MM.1S (cell line): ENCODE measurements around the gene SLIT3.

ENCODE experiments used
- DNase-seq: peaks from one replicate; pipeline ENCODE4 v3.0.0-alpha.2; 2015
- H2AFZ ChIP-seq: fragments of 300-600 bp; sonication (generic); 2 replicates; pipeline ENCODE4 v1.6.0; 2016; ENCODE audit warnings: antibody characterized with exemption, low read length
- H3F3A ChIP-seq: fragments of 300-600 bp; sonication (generic); 2 replicates; pipeline ENCODE4 v1.6.1; 2016; ENCODE audit warnings: mild to moderate bottlenecking, antibody characterized with exemption, low read length, moderate library complexity, mixed read lengths; ENCODE audit not compliant: insufficient read depth
- H3K27ac ChIP-seq: fragments of 300-600 bp; sonication (generic); 2 replicates; pipeline ENCODE4 v1.5.1; 2016; ENCODE audit warnings: mild to moderate bottlenecking, low read length
- H3K27me3 ChIP-seq: fragments of 300-600 bp; sonication (generic); replicated peaks from 2 replicates; pipeline ENCODE4 v1.6.0; 2016; ENCODE audit warnings: low read length; ENCODE audit not compliant: insufficient read depth
- H3K36me3 ChIP-seq: fragments of 300-600 bp; sonication (generic); replicated peaks from 2 replicates; pipeline ENCODE4 v1.6.1; 2016; ENCODE audit warnings: mild to moderate bottlenecking, low read length, mixed read lengths; ENCODE audit not compliant: insufficient read depth
- H3K4me1 ChIP-seq: fragments of 300-600 bp; sonication (generic); 2 replicates; pipeline ENCODE4 v1.6.1; 2016; ENCODE audit warnings: low read length, mixed read lengths
- H3K4me2 ChIP-seq: fragments of 300-600 bp; sonication (generic); 2 replicates; pipeline ENCODE4 v1.6.0; 2016; ENCODE audit warnings: low read depth, low read length
- H3K4me3 ChIP-seq: fragments of 300-600 bp; sonication (generic); 2 replicates; pipeline ENCODE4 v1.5.1; 2016; ENCODE audit warnings: low read length, mixed read lengths
- H3K79me2 ChIP-seq: fragments of 300-600 bp; sonication (generic); 2 replicates; pipeline ENCODE4 v1.6.1; 2016; ENCODE audit warnings: mixed run types, low read length, mixed read lengths
- H3K9ac ChIP-seq: fragments of 300-600 bp; sonication (generic); 2 replicates; pipeline ENCODE4 v1.6.1; 2016; ENCODE audit warnings: low read length, mixed read lengths
- H3K9me2 ChIP-seq: fragments of 300-600 bp; sonication (generic); replicated peaks from 2 replicates; pipeline ENCODE4 v1.6.1; 2016; ENCODE audit warnings: mild to moderate bottlenecking, low read length, mixed read lengths; ENCODE audit not compliant: insufficient read depth
- H3K9me3 ChIP-seq: fragments of 300-600 bp; sonication (generic); replicated peaks from 2 replicates; pipeline ENCODE4 v1.6.1; 2016; ENCODE audit warnings: mild to moderate bottlenecking, low read length, mixed read lengths; ENCODE audit not compliant: insufficient read depth
- H4K20me1 ChIP-seq: fragments of 300-600 bp; sonication (generic); 2 replicates; pipeline ENCODE4 v1.6.1; 2016; ENCODE audit warnings: mild to moderate bottlenecking, low read length, moderate library complexity, mixed read lengths; ENCODE audit not compliant: insufficient read depth
- EZH2 ChIP-seq: fragments of 300-600 bp; sonication (generic); optimal IDR thresholded peaks from 2 replicates; pipeline ENCODE3; 2017; ENCODE audit warnings: low read depth, mild to moderate bottlenecking, antibody characterized with exemption, low read length, mixed read lengths
- EZH2phosphoT487 ChIP-seq: fragments of 300-600 bp; sonication (generic); IDR thresholded peaks from 2 replicates; pipeline ENCODE4 v1.6.1; 2018; ENCODE audit warnings: antibody characterized with exemption, low read length
- TF ChIP-seq, protein P1 (sequence below): fragments of 300-600 bp; sonication (generic); IDR thresholded peaks from 2 replicates; pipeline ENCODE4 v1.5.1; 2016; ENCODE audit warnings: antibody characterized with exemption, low read length, mixed read lengths

SLIT3 gene

DNA sequence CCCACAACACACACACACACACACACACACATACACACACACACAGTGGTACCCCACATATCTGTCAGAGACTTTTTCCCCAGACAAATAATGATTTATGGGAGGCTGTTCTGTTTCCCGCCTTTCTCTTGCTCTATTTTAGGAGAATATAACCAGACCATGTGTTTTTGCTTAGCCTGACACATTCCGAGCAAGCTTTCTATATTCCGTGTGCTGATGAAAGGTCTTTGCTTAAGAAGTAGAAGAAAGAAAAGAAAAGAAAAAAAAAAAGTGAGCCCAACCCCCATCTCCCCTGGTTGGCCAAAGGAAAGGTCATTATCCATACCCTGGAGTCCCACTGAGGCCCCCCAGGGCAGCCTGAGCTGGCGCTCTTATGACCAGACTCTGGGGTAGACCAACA is 338.6 kb downstream of the SLIT3 start:
- Histone ChIP-seq H4K20me1 (no peaks in the 10 kb centered on the region), H3K79me2 (no peaks in the 10 kb centered on the region), H2AFZ (no peak overlapping the region), H3K36me3 (no peaks in the 10 kb centered on the region), H3K4me3 (no peak overlapping the region), H3K4me2 (no peak overlapping the region), H3K27me3 (no peaks in the 10 kb centered on the region), H3K4me1 (no peaks in the 10 kb centered on the region), H3K27ac (no peak overlapping the region), H3K9me3 (no peaks in the 10 kb centered on the region), H3F3A (no peaks in the 10 kb centered on the region), H3K9ac (no peak overlapping the region), H3K9me2 (no peaks in the 10 kb centered on the region)
- DNase-seq, result no peak
- TF ChIP-seq EZH2phosphoT487 (no peak), EZH2 (no peak)
- TF ChIP-seq, protein P1, sequence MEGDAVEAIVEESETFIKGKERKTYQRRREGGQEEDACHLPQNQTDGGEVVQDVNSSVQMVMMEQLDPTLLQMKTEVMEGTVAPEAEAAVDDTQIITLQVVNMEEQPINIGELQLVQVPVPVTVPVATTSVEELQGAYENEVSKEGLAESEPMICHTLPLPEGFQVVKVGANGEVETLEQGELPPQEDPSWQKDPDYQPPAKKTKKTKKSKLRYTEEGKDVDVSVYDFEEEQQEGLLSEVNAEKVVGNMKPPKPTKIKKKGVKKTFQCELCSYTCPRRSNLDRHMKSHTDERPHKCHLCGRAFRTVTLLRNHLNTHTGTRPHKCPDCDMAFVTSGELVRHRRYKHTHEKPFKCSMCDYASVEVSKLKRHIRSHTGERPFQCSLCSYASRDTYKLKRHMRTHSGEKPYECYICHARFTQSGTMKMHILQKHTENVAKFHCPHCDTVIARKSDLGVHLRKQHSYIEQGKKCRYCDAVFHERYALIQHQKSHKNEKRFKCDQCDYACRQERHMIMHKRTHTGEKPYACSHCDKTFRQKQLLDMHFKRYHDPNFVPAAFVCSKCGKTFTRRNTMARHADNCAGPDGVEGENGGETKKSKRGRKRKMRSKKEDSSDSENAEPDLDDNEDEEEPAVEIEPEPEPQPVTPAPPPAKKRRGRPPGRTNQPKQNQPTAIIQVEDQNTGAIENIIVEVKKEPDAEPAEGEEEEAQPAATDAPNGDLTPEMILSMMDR, result no peak

DNA sequence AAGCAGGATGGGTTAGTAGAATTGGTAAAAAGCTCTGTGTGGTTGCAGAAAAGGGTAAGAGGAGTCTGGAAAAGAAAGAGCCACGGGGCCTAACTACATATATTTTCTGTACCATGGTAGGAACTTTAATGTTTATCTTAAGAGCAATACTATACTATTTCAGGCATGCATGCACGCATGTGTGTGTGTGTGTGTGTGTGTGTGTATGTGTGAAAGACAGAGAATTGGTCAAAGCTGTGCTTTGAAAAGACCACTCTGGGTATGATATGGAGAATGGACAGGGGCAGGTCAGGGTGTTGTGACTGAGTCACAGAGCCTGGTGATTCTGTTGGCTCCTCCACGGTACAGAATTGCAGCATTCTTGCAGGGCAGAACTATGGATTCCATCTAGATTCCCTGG is 339.3 kb downstream of the SLIT3 start:
- no peaks in the 10 kb centered on the region for H3K36me3 ChIP-seq
- no peak overlapping the region for H2AFZ ChIP-seq
- no peaks in the 10 kb centered on the region for H3K4me1 ChIP-seq
- H3K27me3 ChIP-seq, result no peaks in the 10 kb centered on the region
- no peak overlapping the region for H3K4me2 ChIP-seq
- H3K27ac ChIP-seq, result no peak overlapping the region
- no peak for TF ChIP-seq EZH2
- no peaks in the 10 kb centered on the region for H3K9me2 ChIP-seq
- no peak overlapping the region for H3K9ac ChIP-seq
- H3F3A ChIP-seq, result no peaks in the 10 kb centered on the region
- no peaks in the 10 kb centered on the region for H3K79me2 ChIP-seq
- no peak for DNase-seq
- no peaks in the 10 kb centered on the region for H3K9me3 ChIP-seq
- H4K20me1 ChIP-seq, result no peaks in the 10 kb centered on the region
- no peak overlapping the region for H3K4me3 ChIP-seq

GRCh38 chr5:168960497-168960896 is 340.4 kb downstream of the SLIT3 start:
- no peak overlapping the region for H2AFZ ChIP-seq
- no peak for TF ChIP-seq EZH2
- no peak overlapping the region for H3K4me3 ChIP-seq
- no peak overlapping the region for H3K27ac ChIP-seq
- no peaks in the 10 kb centered on the region for H3K36me3 ChIP-seq
- no peak for DNase-seq
- no peak overlapping the region for H3K4me2 ChIP-seq
- no peak overlapping the region for H3K9ac ChIP-seq
- H3K4me1 ChIP-seq, result no peaks in the 10 kb centered on the region
- no peaks in the 10 kb centered on the region for H3K27me3 ChIP-seq
- H3K79me2 ChIP-seq, result no peaks in the 10 kb centered on the region
- H4K20me1 ChIP-seq, result no peaks in the 10 kb centered on the region
- H3K9me3 ChIP-seq, result no peaks in the 10 kb centered on the region
- no peaks in the 10 kb centered on the region for H3K9me2 ChIP-seq
- no peaks in the 10 kb centered on the region for H3F3A ChIP-seq

DNA sequence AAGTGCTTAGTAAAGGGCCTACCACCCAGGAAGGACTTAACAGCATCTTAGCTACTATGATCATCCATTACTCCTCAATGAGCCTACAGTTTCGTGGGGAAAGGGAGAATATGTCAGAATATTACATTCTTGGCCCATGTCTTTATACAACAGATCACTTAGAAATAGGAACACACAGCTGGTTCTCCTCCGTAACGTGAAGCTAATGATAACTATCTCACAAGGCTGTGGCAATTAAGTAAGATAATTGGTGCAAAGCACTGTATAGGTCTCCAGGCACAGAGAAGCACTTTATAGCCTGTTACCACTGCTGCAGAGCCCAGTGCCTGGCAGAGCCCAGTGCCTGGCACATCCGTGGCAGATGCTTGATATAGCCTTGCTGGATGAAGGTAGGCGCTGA is 347.6 kb downstream of the SLIT3 start:
- Histone ChIP-seq H3K9me2 (no peaks in the 10 kb centered on the region), H3K27me3 (no peaks in the 10 kb centered on the region), H2AFZ (no peak overlapping the region), H3K36me3 (no peaks in the 10 kb centered on the region), H3K27ac (no peak overlapping the region), H3K4me2 (no peak overlapping the region), H3K4me3 (no peak overlapping the region), H3K79me2 (no peaks in the 10 kb centered on the region), H3F3A (no peaks in the 10 kb centered on the region), H4K20me1 (no peaks in the 10 kb centered on the region), H3K9ac (no peak overlapping the region), H3K9me3 (no peaks in the 10 kb centered on the region), H3K4me1 (no peaks in the 10 kb centered on the region)
- TF ChIP-seq EZH2phosphoT487 (no peak), EZH2 (no peak)
- TF ChIP-seq, protein P1, result no peak
- DNase-seq, result no peak
